Measurements from ENCODE around the gene PRR19.
A peak's percentile ranks its signal among the peaks of the same experiment; 100 is the strongest.

Gene PRR19

DNA sequence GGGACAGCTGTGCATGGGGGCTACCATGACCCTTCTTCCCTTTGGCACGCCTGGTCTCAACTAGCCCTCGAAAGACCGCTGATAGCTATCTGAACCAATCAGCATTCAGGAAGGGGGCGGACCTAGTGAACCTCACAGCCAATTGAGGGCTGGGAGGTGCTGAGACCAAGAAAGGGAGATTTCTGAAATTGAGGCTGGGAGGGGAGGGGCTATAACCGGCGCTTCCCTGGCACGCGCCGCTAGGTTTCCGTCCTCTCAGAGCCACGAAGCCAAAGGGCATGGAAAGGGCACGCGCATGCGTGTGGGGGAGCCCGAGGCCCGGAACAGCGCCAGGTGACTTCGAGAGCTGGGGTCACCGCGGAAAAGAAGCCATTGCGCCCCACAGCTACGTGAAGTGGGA, 4.7 kb downstream of the PRR19 start:
- Histone ChIP-seq H3K4me3 (ENCODE audit: low read length) (no peak overlapping the region), H2AFZ (ENCODE audit: low read depth, low read length) (no peak overlapping the region), H3K9me3 (ENCODE audit: low read length) (peaks cover 3% of the 10 kb centered on the region), H3K27me3 (ENCODE audit: insufficient read depth, low read length) (no peaks in the 10 kb centered on the region), H3K4me1 (ENCODE audit: insufficient read depth, low read length) (peaks cover 10% of the 10 kb centered on the region), H3K36me3 (ENCODE audit: insufficient read depth, low read length) (no peaks in the 10 kb centered on the region)

DNA sequence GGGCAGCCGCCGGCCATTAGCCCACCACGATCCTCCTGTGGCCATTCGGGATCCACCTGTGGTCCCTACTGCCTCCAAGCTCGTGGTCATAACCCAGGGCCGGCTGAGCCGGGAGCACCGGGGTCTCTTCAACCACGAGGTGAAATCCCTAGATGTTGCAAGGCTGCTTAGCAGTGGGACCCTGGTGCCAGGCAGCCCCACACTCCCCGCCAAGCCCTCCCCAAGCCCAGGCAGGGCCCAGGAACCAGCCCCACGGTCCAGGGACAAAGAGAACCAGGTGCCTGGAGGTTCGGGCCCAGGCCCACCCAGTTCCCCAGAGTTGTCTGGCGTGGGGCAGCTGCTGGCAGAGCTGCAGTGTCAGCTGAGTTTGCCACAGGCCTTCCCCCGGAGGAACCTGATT, 7.8 kb downstream of the PRR19 start:
- no peak overlapping the region for H3K4me3 ChIP-seq (ENCODE audit: low read length)
- no peak overlapping the region for H2AFZ ChIP-seq (ENCODE audit: low read depth, low read length)
- no peaks in the 10 kb centered on the region for H3K27me3 ChIP-seq (ENCODE audit: insufficient read depth, low read length)
- peaks cover 4% of the 10 kb centered on the region for H3K4me1 ChIP-seq (ENCODE audit: insufficient read depth, low read length)
- no peaks in the 10 kb centered on the region for H3K36me3 ChIP-seq (ENCODE audit: insufficient read depth, low read length)
- peaks cover 3% of the 10 kb centered on the region for H3K9me3 ChIP-seq (ENCODE audit: low read length)

DNA sequence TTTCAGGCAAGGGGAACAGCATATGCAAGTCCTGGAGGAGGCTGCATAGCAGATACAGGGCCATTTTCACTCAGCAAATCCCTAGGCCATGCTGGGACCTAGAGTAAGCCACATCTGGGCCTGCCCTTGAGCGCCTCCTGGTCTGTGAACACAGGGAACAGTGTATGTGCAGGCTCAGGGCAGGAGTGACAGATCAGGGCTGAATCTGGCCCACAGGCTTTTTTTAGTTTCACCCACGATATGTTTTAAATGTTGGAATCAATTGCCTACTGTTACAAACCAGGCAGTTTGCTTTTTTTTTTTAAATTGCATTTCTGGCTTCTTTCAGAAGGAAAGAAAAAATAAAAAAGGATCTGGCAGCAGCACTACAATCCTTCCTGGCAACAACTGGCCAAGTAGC, 9.7 kb downstream of the PRR19 start:
- Histone ChIP-seq H2AFZ (ENCODE audit: low read depth, low read length) (no peak overlapping the region), H3K9me3 (ENCODE audit: low read length) (peaks cover 3% of the 10 kb centered on the region), H3K4me1 (ENCODE audit: insufficient read depth, low read length) (peaks cover 7% of the 10 kb centered on the region), H3K36me3 (ENCODE audit: insufficient read depth, low read length) (no peaks in the 10 kb centered on the region), H3K4me3 (ENCODE audit: low read length) (no peak overlapping the region), H3K27me3 (ENCODE audit: insufficient read depth, low read length) (no peaks in the 10 kb centered on the region)

DNA sequence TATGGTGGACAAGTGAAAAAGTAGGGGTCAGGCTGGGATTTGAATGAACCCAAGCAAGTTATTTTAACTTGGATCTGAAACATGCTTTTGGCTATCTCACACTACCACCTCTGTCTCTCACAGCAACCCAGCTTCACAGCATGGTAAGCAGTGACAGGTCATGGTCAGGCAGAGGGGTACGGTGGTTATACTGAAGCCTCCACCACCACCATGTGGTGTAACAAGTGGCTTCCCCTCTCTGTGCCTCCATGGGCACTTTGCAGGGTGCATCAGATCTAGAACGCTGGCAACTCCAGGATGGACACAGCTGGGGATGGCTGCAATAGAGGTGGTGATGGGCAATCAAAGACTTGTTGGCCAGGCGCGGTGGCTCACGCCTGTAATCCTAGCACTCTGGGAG, 10.4 kb downstream of the PRR19 start:
- Histone ChIP-seq H3K36me3 (ENCODE audit: insufficient read depth, low read length) (no peaks in the 10 kb centered on the region), H3K9me3 (ENCODE audit: low read length) (no peaks in the 10 kb centered on the region), H2AFZ (ENCODE audit: low read depth, low read length) (peak overlapping the region; percentile 84), H3K4me3 (ENCODE audit: low read length) (peak overlapping the region; percentile 4), H3K4me1 (ENCODE audit: insufficient read depth, low read length) (peaks cover 8% of the 10 kb centered on the region), H3K27me3 (ENCODE audit: insufficient read depth, low read length) (no peaks in the 10 kb centered on the region)

DNA sequence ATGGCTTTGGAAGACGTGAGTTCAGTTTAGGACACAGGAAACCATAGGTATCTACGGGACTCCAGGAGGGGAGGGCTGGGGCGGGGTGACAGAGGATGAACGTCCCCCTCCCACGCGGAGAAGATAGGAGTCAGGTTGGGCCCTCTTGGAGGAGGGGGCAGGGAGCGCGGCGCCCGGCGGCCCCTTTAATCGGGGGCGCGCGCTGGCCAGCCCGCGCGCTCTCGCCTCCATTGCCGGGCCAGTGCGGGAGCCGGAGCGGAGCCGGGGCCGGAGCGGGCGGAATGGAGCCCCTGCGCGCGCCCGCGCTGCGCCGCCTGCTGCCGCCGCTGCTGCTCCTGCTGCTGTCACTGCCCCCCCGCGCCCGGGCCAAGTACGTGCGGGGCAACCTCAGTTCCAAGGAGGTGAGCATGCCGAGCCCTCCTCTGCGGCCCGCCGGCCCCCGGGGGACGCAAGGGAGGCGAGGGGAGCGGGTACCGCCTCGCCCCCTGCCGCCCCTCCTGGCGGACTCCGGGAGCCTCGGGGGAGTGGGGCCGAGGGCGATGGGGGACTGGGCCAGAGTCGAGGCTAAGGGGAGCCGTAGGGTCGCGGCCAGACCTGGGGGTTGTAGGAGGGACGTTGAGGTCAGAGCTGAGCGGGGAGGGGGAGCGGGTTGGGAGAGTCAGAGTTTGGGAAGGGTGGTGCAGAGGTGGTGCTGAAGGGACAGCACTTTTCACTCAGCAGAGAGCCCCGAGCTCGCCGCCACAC, 11.3 kb downstream of the PRR19 start, which contains the start of gene TMEM145:
Gene TMEM145 (plus strand): TSS at position 214 of the 744 bp plus-strand sequence. CDS start 68 bp downstream, at position 282.
- H3K36me3 ChIP-seq (ENCODE audit: insufficient read depth, low read length): no peaks in the 10 kb centered on the region

DNA sequence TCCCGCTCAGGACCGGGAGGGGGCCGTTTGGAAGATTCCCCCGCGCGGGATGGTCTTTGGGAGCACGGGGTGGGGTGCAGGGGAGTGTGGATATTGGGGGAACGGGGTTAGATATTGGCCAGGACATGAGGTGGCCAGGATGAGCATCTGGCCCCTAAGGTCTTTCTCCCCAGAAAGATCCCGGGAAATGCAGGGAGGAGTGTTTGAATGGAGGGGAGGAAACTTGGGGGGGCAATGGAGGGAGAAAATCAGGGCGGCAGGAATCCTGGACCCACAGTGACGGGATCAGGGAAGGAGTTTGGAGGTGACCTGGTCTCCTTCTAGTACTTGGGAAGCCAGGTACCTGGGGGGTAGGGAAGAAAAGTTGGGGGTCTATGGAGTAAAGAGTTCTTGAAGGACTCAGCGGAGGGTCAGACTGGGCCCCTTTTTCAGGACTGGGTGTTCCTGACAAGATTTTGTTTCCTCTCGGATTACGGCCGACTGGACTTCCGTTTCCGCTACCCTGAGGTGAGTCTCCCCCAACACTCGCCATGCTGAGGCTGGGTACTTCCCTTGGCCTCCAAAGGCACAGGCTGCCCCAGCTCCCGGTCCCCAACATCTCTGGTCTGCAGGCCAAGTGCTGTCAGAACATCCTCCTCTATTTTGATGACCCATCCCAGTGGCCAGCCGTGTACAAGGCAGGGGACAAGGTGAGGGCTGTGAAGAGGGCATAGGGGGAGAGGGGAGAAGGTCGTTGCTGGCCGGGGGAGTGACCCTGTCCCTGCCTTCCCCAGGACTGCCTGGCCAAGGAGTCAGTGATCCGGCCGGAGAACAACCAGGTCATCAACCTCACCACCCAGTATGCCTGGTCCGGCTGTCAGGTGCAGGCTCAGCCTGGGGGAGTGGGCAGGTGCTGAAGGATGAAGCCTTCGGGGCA, 12.2 kb downstream of the PRR19 start:
- Histone ChIP-seq H3K27me3 (ENCODE audit: insufficient read depth, low read length) (no peaks in the 10 kb centered on the region), H3K9me3 (ENCODE audit: low read length) (no peaks in the 10 kb centered on the region), H2AFZ (ENCODE audit: low read depth, low read length) (peak overlapping the region; percentile 84), H3K36me3 (ENCODE audit: insufficient read depth, low read length) (no peaks in the 10 kb centered on the region), H3K4me3 (ENCODE audit: low read length) (peak overlapping the region; percentile 52), H3K4me1 (ENCODE audit: insufficient read depth, low read length) (peaks cover 8% of the 10 kb centered on the region)

More for the DNA sequence above, 11.3 kb downstream of the PRR19 start, which contains the start of gene TMEM145:
- peak within 1 kb of the TSS; percentile 84 for H2AFZ ChIP-seq (ENCODE audit: low read depth, low read length)
- peak within 1 kb of the TSS; percentile 52 for H3K4me3 ChIP-seq (ENCODE audit: low read length)
- H3K4me1 ChIP-seq (ENCODE audit: insufficient read depth, low read length): peaks cover 8% of the 10 kb centered on the region
- no peaks in the 10 kb centered on the region for H3K27me3 ChIP-seq (ENCODE audit: insufficient read depth, low read length)
- H3K9me3 ChIP-seq (ENCODE audit: low read length): no peaks in the 10 kb centered on the region

DNA sequence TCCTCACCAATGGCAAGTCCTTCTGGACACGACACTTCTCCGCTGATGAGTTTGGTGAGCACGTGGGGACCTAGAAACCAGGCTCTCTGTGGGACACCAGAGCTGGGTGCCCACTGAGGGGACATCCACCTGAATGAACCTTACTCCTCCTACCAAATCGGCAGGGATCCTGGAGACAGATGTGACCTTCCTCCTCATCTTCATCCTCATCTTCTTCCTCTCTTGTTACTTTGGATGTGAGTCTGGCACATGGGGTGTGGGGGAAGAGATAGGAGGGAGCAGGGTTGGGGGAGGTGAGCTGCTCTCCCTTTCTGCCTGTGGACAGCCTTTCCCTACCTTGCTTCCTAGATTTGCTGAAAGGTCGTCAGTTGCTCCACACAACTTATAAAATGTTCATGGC, 13.1 kb downstream of the PRR19 start:
- H3K27me3 ChIP-seq (ENCODE audit: insufficient read depth, low read length): no peaks in the 10 kb centered on the region
- H2AFZ ChIP-seq (ENCODE audit: low read depth, low read length): no peak overlapping the region
- no peak overlapping the region for H3K4me3 ChIP-seq (ENCODE audit: low read length)
- H3K4me1 ChIP-seq (ENCODE audit: insufficient read depth, low read length): peaks cover 8% of the 10 kb centered on the region
- no peaks in the 10 kb centered on the region for H3K36me3 ChIP-seq (ENCODE audit: insufficient read depth, low read length)
- no peaks in the 10 kb centered on the region for H3K9me3 ChIP-seq (ENCODE audit: low read length)

DNA sequence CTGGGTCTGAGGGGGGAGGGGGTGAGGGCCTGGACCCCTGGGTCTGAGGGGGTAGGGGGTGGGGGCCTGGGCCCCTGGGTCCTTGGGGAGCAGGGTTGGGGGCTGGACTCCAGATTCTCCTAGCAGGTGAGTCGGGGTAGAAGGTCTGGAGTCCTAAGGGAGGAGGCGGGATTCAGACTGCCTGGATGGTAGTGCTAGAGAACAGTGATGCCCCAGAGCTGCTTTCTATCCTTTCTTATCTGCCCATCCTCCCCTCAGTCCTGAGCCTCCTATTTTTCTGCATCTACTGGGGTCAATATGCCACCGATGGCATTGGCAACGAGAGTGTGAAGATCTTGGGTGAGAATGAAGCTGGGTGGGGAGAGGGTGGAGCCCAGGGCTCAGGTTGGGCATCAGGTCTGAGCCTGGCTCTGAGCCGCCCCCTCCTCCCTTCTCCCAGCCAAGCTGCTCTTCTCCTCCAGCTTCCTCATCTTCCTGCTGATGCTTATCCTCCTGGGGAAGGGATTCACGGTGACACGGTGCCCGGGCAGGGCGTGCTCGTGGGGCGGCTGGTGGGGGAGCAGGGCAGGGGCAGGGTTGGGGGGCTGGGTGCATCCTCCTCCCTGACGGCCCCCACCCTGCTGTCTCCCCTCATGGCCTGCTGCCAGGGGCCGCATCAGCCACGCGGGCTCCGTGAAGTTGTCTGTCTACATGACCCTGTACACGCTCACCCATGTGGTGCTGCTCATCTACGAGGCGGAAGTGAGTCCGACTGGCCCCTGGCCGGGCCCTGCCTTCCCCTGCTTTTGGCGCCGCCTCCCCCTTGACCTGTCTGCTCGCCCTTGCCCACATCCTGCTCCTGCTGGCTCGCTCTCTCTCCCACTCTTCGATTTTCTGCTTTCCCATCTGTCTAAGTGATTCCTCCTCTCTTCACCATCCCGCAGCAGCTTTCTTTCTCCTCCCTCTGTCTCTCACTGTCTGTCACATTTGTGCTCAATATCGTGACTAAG, 14.6 kb downstream of the PRR19 start:
- Histone ChIP-seq H3K4me3 (ENCODE audit: low read length) (no peak overlapping the region), H3K27me3 (ENCODE audit: insufficient read depth, low read length) (no peaks in the 10 kb centered on the region), H3K4me1 (ENCODE audit: insufficient read depth, low read length) (peaks cover 8% of the 10 kb centered on the region), H3K36me3 (ENCODE audit: insufficient read depth, low read length) (no peaks in the 10 kb centered on the region), H2AFZ (ENCODE audit: low read depth, low read length) (no peak overlapping the region), H3K9me3 (ENCODE audit: low read length) (no peaks in the 10 kb centered on the region)

DNA sequence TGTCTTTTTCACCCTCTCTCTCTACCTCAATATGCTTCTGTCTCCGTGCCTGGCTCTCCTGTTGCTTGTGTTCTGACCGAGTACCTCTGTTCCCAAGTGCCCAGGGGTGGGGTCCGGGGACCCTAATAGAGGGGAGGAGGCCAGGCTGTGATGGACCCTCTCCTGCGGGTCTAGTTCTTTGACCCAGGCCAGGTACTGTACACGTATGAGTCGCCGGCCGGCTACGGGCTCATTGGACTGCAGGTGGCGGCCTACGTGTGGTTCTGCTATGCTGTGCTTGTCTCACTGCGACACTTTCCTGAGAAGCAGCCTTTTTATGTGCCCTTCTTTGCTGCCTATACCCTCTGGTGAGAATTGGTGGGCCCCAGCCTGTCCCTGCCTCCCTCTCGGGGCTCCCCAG, 15.6 kb downstream of the PRR19 start:
- Histone ChIP-seq H3K36me3 (ENCODE audit: insufficient read depth, low read length) (no peaks in the 10 kb centered on the region), H3K27me3 (ENCODE audit: insufficient read depth, low read length) (no peaks in the 10 kb centered on the region), H2AFZ (ENCODE audit: low read depth, low read length) (no peak overlapping the region), H3K9me3 (ENCODE audit: low read length) (no peaks in the 10 kb centered on the region), H3K4me1 (ENCODE audit: insufficient read depth, low read length) (peaks cover 8% of the 10 kb centered on the region), H3K4me3 (ENCODE audit: low read length) (no peak overlapping the region)

DNA sequence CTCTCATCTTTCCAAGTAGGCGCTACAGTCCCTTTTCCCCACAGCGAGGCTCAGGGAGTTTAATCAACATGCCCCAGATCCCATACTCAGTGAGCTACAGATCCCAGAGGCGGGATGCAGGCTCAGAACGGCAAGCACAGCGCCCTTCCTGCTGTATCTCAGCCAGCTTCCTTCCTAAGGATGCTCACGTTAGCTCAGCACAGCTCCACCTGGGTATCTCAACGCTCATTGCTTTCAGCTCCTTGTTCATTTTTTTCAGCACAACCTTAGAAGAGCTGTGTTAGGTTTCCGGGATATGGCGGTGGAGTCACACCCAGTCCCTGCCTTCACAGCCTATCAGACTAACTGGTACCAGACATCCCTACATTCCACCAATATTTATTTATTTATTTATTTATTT, 20.4 kb downstream of the PRR19 start:
- Histone ChIP-seq H2AFZ (ENCODE audit: low read depth, low read length) (no peak overlapping the region), H3K27me3 (ENCODE audit: insufficient read depth, low read length) (no peaks in the 10 kb centered on the region), H3K4me3 (ENCODE audit: low read length) (no peak overlapping the region), H3K4me1 (ENCODE audit: insufficient read depth, low read length) (peaks cover 10% of the 10 kb centered on the region), H3K36me3 (ENCODE audit: insufficient read depth, low read length) (no peaks in the 10 kb centered on the region), H3K9me3 (ENCODE audit: low read length) (no peaks in the 10 kb centered on the region)

DNA sequence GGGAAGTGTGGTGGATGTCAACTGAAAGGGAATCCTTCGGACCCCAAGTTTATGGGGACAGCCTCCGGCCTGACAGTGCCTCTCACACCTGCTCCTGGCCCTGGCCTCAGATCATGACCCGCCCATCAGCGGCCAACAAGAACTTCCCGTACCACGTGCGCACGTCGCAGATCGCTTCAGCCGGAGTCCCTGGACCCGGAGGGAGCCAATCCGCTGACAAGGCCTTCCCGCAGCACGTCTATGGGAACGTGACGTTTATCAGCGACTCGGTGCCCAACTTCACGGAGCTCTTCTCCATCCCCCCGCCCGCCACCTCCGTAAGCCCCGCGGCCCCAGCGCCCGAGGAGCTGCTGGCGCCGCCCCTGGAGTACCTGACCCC, 21.5 kb downstream of the PRR19 start:
- no peaks in the 10 kb centered on the region for H3K9me3 ChIP-seq (ENCODE audit: low read length)
- no peaks in the 10 kb centered on the region for H3K36me3 ChIP-seq (ENCODE audit: insufficient read depth, low read length)
- H3K27me3 ChIP-seq (ENCODE audit: insufficient read depth, low read length): no peaks in the 10 kb centered on the region
- H2AFZ ChIP-seq (ENCODE audit: low read depth, low read length): no peak overlapping the region
- no peak overlapping the region for H3K4me3 ChIP-seq (ENCODE audit: low read length)
- peaks cover 16% of the 10 kb centered on the region for H3K4me1 ChIP-seq (ENCODE audit: insufficient read depth, low read length)

DNA sequence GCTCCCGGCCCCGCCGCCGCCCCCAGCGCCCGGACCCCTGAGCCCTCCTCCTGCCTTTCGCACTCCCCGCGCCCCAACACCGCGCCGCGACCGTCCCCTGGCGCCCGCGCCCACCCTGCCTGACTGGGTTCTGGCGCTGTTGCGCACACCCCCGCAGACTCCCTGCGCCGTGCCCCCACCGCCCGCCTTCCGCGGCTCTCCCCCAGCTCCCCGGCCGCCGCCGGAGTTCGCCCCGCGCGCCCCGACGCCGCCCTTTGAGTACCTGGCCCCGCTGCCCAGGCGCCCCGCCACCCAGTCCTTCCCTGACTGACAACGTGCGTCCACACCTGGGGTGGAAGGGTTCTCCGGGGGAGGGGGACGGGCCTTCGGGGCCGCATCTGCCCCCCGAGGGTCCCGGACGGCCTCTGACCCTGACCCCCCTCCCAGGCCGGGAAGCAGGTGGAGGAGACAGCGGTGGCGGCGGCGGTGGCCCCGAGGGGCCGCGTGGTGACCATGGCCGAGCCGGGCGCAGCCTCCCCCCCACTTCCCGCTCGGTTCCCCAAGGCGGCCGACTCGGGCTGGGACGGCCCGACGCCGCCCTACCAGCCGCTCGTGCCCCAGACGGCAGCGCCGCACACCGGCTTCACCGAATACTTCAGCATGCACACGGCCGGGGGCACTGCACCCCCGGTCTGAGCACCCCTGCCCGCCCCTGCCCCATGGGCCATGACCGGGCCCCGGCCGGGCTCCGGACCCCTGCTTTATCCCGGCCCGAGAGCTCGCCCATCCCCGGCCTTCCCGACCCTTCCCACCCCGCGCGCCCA, 22.1 kb downstream of the PRR19 start:
- Histone ChIP-seq H3K9me3 (ENCODE audit: low read length) (no peaks in the 10 kb centered on the region), H3K4me3 (ENCODE audit: low read length) (no peak overlapping the region)

More for the DNA sequence above, 22.1 kb downstream of the PRR19 start:
- H3K27me3 ChIP-seq (ENCODE audit: insufficient read depth, low read length): no peaks in the 10 kb centered on the region
- no peak overlapping the region for H2AFZ ChIP-seq (ENCODE audit: low read depth, low read length)
- peaks cover 16% of the 10 kb centered on the region for H3K4me1 ChIP-seq (ENCODE audit: insufficient read depth, low read length)
- H3K36me3 ChIP-seq (ENCODE audit: insufficient read depth, low read length): no peaks in the 10 kb centered on the region

Data from neuron (in vitro differentiated cells).